Heart left ventricle (tissue), 16 donors: Measurements from ENCODE around the gene HDAC4. TPM values are rescaled to one million over a fixed set of nuclear protein-coding genes. Genes with fewer than 3 reads are reported as not detected.

Source experiments
- ATAC-seq, 4 donors: fragments of 200-7000 bp; cut with Tn5 transposase; one replicate each; pipeline ENCODE4 v1.9.1; 2020 to 2022; ENCODE audit warnings: moderate library complexity in 4 of 4, mild to moderate bottlenecking in 3 of 4, moderate number of reproducible peaks in 1 of 4
- DNase-seq, 5 donors: peaks; one replicate each; pipeline ENCODE4 v3.0.0-alpha.2; 2020
- H3K27ac ChIP-seq, 12 donors: fragments of 200-600 bp; sonication (generic) in 4 of 12; one replicate each; pipeline versions ENCODE4 v1.5.0 to v1.8.0; 2016 to 2022; ENCODE audit warnings: mild to moderate bottlenecking in 2 of 12
- H3K27me3 ChIP-seq, 9 donors: fragments of 200-600 bp; sonication (generic) in 2 of 9; one replicate each; pipeline versions ENCODE4 v1.5.1 to v1.8.0; 2016 to 2022; ENCODE audit warnings: mild to moderate bottlenecking in 3 of 9
- H3K36me3 ChIP-seq, 9 donors: fragments of 200-600 bp; sonication (generic) in 2 of 9; one replicate each; pipeline versions ENCODE4 v1.5.0 to v1.8.0; 2018 to 2022; ENCODE audit warnings: mild to moderate bottlenecking in 2 of 9
- H3K4me1 ChIP-seq, 12 donors: fragments of 200-600 bp; sonication (generic) in 4 of 12; one replicate each; pipeline versions ENCODE4 v1.5.0 to v1.8.0; 2016 to 2022; ENCODE audit warnings: mild to moderate bottlenecking in 3 of 12
- H3K4me3 ChIP-seq, 12 donors: fragments of 200-600 bp; sonication (generic) in 4 of 12; one replicate each; pipeline versions ENCODE4 v1.5.0 to v1.8.0; 2017 to 2022; ENCODE audit warnings: mild to moderate bottlenecking in 9 of 12, moderate library complexity in 4 of 12
- H3K9me3 ChIP-seq, 12 donors: fragments of 200-600 bp; sonication (generic) in 4 of 12; one replicate each; pipeline versions ENCODE4 v1.5.0 to v1.8.0; 2016 to 2022; ENCODE audit warnings: mild to moderate bottlenecking in 1 of 12
- POLR2A ChIP-seq, 2 donors: fragments of 450-650 bp; IDR thresholded peaks; one replicate each; pipeline ENCODE4 v1.6.1; 2017; ENCODE audit warnings: antibody characterized with exemption in 2 of 2, mild to moderate bottlenecking in 2 of 2, moderate library complexity in 2 of 2
- WGBS, 4 donors: extraction: QIAGEN DNeasy Blood & Tissue Kit in 2 of 4; methylation state at CpG; one replicate each; pipeline versions ENCODE4 v1.1.5 to v1.1.7; 2013 to 2018; 5-methylcytosine and 5-hydroxymethylcytosine counted together
- intact Hi-C, 10 donors: fragments of 100-400 bp; cut with DNase I; formaldehyde crosslinking; loops; one replicate each; pipeline versions ENCODE4 v1.11.1 to v1.14.2; 2022
- polyA plus RNA-seq, 2 donors: library from polyadenylated mRNA; stranded (reverse); fragments of 200-250 nt; gene quantifications; one replicate each; pipeline ENCODE4 v1.2.3, GENCODE V29; 2013
- total RNA-seq, 9 donors: library from RNA; depleted of rRNA in 2 of 9; stranded (reverse); fragments of >200 nt in 2 of 9; fragmentation: NEBNext Ultra II Directional in 3 of 9; extraction: Animal tissue kit (Norgen Biotek cat#: 25700) in 3 of 9; gene quantifications; one replicate each; pipeline versions ENCODE4 v1.1.0 to v1.2.4, GENCODE V29; 2016 to 2023
- TF ChIP-seq, protein P1 (sequence below), 12 donors: fragments of 200-600 bp; sonication (generic) in 4 of 12; IDR thresholded peaks; one replicate each; pipeline versions ENCODE4 v1.5.0 to v1.8.0; 2018 to 2022; ENCODE audit warnings: antibody characterized with exemption in 12 of 12, mild to moderate bottlenecking in 5 of 12
- donor health status: ischemic (EF 13 %, LVEDD 7.1; RV severe dilation, severe dysfunction).
- donor health status: healthy with polysubstance abuse.
- donor health status: DM: no; HTN: yes; CAD: no.
- donor health status: DM: no; HTN: no; CAD: no.
- donor health status: ischemic (EF 25% LVEDD 6.9; RV normal size, moderate dysfunction).
- donor health status: ischemic (EF 25% LVEDD 5.7; RV mildly dilated, moderate dysfunction).
- donor health status: healthy.
- donor health status: DM: yes; HTN: yes; CAD: no.
- donor health status: ischemic (EF 35%, LVEDD 5.7; RV mildly dilated, moderate dysfunction).
- donor health status: nonischemic (EF 11% LVEDD 7.7; RV severe dilation, severe dysfunction).
- donor health status: DM: yes; HTN: yes; CAD: no.
- donor health status: PGD.
- donor health status: ischemic (EF 29% LVEDD 5.4; RV normal size, mild dysfunction).
- donor health status: nonischemic (EF 23%, LVEDD 6.1; RV moderate dilation, normal function).

Gene HDAC4
- total and polyA plus RNA-seq, 11 donors: 13.9 to 37.6 (median 27.5) TPM

- 93 to 97% (median 95%) methylated on average over 15 of the region's 15 CpGs for WGBS, 4 donors
- ATAC-seq (no peak), DNase-seq (no peak)
- Histone ChIP-seq H3K36me3 (peaks cover 0 to 72% (median 63%) of the 10 kb centered on the region in 9 donors), H3K27ac (peak overlapping the region in 1 of 12 donors; percentile 51), H3K4me3 (no peak overlapping the region), H3K9me3 (no peaks in the 10 kb centered on the region), H3K4me1 (peaks cover 0 to 10% (median 0%) of the 10 kb centered on the region in 12 donors), H3K27me3 (no peaks in the 10 kb centered on the region)
- intact Hi-C loops: no loop called here
- TF ChIP-seq POLR2A (IDR thresholded peaks at IDR 0.05): no peak
- TF ChIP-seq, protein P1, sequence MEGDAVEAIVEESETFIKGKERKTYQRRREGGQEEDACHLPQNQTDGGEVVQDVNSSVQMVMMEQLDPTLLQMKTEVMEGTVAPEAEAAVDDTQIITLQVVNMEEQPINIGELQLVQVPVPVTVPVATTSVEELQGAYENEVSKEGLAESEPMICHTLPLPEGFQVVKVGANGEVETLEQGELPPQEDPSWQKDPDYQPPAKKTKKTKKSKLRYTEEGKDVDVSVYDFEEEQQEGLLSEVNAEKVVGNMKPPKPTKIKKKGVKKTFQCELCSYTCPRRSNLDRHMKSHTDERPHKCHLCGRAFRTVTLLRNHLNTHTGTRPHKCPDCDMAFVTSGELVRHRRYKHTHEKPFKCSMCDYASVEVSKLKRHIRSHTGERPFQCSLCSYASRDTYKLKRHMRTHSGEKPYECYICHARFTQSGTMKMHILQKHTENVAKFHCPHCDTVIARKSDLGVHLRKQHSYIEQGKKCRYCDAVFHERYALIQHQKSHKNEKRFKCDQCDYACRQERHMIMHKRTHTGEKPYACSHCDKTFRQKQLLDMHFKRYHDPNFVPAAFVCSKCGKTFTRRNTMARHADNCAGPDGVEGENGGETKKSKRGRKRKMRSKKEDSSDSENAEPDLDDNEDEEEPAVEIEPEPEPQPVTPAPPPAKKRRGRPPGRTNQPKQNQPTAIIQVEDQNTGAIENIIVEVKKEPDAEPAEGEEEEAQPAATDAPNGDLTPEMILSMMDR (IDR thresholded peaks at IDR 0.05): no peak
Measured at GRCh38 chr2:239099474-239099873, 301.3 kb downstream of the HDAC4 start.

GRCh38 chr2:239098288-239098970 lies 302.4 kb downstream of the HDAC4 start:
- H3K27ac ChIP-seq: peak overlapping the region in 1 of 12 donors; percentile 57
- H3K36me3 ChIP-seq: peaks cover 0 to 72% (median 65%) of the 10 kb centered on the region in 9 donors

GRCh38 chr2:239097428-239097696 lies 303.5 kb downstream of the HDAC4 start:
- H3K9me3 ChIP-seq: no peaks in the 10 kb centered on the region
- intact Hi-C loops: no loop called here
- TF ChIP-seq, protein P1 (IDR thresholded peaks at IDR 0.05): no peak
- no peak for TF ChIP-seq POLR2A (IDR thresholded peaks at IDR 0.05)
- 73 to 96% (median 91%) methylated on average over 12 of the region's 12 CpGs for WGBS, 4 donors
- peaks cover 0 to 72% (median 65%) of the 10 kb centered on the region in 9 donors for H3K36me3 ChIP-seq
- H3K27me3 ChIP-seq: no peaks in the 10 kb centered on the region
- H3K4me1 ChIP-seq: no peaks in the 10 kb centered on the region
- ATAC-seq (no peak), DNase-seq (no peak)
- no peak overlapping the region for H3K4me3 ChIP-seq
- H3K27ac ChIP-seq: peak overlapping the region in 1 of 12 donors; percentile 57

More at GRCh38 chr2:239098288-239098970, 302.4 kb downstream of the HDAC4 start:
- no peaks in the 10 kb centered on the region for H3K9me3 ChIP-seq
- no peak overlapping the region for H3K4me3 ChIP-seq
- WGBS, 4 donors: 78 to 89% (median 82%) methylated on average over 20 of the region's 20 CpGs
- H3K27me3 ChIP-seq: no peaks in the 10 kb centered on the region
- ATAC-seq: no peak
- intact Hi-C loops: no loop called here
- H3K4me1 ChIP-seq: peaks cover 0 to 10% (median 0%) of the 10 kb centered on the region in 12 donors
- no peak for DNase-seq
- TF ChIP-seq POLR2A (IDR thresholded peaks at IDR 0.05): no peak
- TF ChIP-seq, protein P1 (IDR thresholded peaks at IDR 0.05): no peak

GRCh38 chr2:239096676-239097427 lies 304.0 kb downstream of the HDAC4 start:
- DNase-seq (no peak), ATAC-seq (no peak)
- Histone ChIP-seq H3K4me3 (no peak overlapping the region), H3K36me3 (peaks cover 0 to 71% (median 64%) of the 10 kb centered on the region in 9 donors), H3K9me3 (no peaks in the 10 kb centered on the region), H3K27me3 (no peaks in the 10 kb centered on the region), H3K27ac (peak overlapping the region in 1 of 12 donors; percentile 57), H3K4me1 (no peaks in the 10 kb centered on the region)
- intact Hi-C loops: no loop called here
- TF ChIP-seq, protein P1 (IDR thresholded peaks at IDR 0.05): no peak
- TF ChIP-seq POLR2A (IDR thresholded peaks at IDR 0.05): no peak
- WGBS, 4 donors: 84 to 90% (median 89%) methylated on average over 15 to 28 of the region's 28 CpGs
